H1 (cell line): ENCODE data around the gene ABCC10. TPM values are rescaled to one million over a fixed set of nuclear protein-coding genes. Genes with fewer than 3 reads are reported as not detected.

Source experiments
- EGR1 ChIP-seq: IDR thresholded peaks from 2 replicates; pipeline ENCODE4 v1.6.1; 2011; ENCODE audit warnings: low read depth, low read length, borderline replicate concordance
- SAP30 ChIP-seq: fragments of 300-600 bp; sonication (generic); IDR thresholded peaks from 2 replicates; pipeline ENCODE4 v1.7.1; 2012; ENCODE audit warnings: low read length, moderate library complexity, mild to moderate bottlenecking, inconsistent platforms; ENCODE audit not compliant: insufficient read depth, insufficient replicate concordance
- TAF1 ChIP-seq: IDR thresholded peaks from 2 replicates; pipeline ENCODE4 v1.6.1; 2011; ENCODE audit warnings: mild to moderate bottlenecking, low read depth, low read length
- YY1 ChIP-seq: IDR thresholded peaks from 2 replicates; pipeline ENCODE4 v1.6.1; 2011; ENCODE audit warnings: low read depth, mild to moderate bottlenecking, low read length
- polyA plus RNA-seq, 7 experiments: library from polyadenylated mRNA; depleted of rRNA in 3 of 7; stranded (reverse) in 5 of 7; unstranded in 2 of 7; fragments of >200 nt in 5 of 7; fragments of 200-250 nt in 2 of 7; gene quantifications; 1 replicate in 5 of 7; 2 replicates in 1 of 7; 4 replicates in 1 of 7; pipeline versions ENCODE4 v1.2.1 to v1.2.3, GENCODE V29; 2011 to 2013; ENCODE audit warnings: missing spikeins in 2 of 7, mixed read lengths in 2 of 7
- total RNA-seq: library from RNA; stranded (reverse); fragmentation: NEBNext Ultra II Directional; extraction: Animal tissue kit (Norgen Biotek cat#: 25700); gene quantifications from 2 replicates; pipeline ENCODE4 v1.2.1, GENCODE V29; 2021
- TF ChIP-seq, protein P1 (sequence below): fragments of 300-600 bp; sonication (generic); IDR thresholded peaks from 2 replicates; pipeline ENCODE4 v1.7.1; 2012; ENCODE audit warnings: low read length, moderate library complexity, mild to moderate bottlenecking, inconsistent platforms; ENCODE audit not compliant: insufficient replicate concordance

ABCC10 gene
- total and polyA plus RNA-seq, 2 of the 8 experiments (the other 6 are each of a cell fraction or from before 2014, with no cell fraction given), result 15.5 to 24.6 TPM

DNA sequence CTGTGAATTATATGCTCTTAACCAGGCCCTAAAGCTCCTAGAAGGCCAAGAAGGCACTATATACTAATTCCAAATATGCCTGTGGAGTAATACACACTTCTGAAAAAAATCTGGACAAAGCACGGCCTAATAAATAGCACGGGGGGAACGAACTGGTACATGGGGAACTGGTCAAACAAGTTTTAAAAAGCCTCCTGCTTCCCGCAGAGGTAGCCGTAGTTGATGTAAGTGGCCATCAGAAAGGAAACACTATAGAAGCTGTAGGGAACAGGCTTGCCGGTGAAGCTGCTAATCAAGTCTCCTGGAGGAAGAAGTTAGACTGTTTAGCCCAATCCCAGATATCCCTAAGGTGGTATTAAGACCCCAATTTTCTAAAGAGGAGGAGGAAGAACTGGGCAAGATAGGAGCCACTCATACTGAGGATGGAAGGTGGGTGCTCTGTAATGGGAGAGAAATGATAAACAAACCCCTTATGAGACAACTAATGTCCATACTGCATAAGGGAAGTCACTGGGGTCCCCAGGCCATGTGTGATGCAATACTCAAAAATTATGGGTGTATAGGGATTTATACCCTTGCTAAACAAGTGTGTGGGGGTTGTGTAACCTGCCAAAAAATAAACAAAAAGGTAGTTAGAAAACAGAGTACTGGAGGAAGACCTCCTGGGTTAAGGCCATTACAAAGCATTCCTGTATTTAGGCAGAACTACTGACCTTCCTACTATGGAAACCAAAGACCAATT, 30.8 kb upstream of the ABCC10 start (continued):
- TF ChIP-seq, protein P1, sequence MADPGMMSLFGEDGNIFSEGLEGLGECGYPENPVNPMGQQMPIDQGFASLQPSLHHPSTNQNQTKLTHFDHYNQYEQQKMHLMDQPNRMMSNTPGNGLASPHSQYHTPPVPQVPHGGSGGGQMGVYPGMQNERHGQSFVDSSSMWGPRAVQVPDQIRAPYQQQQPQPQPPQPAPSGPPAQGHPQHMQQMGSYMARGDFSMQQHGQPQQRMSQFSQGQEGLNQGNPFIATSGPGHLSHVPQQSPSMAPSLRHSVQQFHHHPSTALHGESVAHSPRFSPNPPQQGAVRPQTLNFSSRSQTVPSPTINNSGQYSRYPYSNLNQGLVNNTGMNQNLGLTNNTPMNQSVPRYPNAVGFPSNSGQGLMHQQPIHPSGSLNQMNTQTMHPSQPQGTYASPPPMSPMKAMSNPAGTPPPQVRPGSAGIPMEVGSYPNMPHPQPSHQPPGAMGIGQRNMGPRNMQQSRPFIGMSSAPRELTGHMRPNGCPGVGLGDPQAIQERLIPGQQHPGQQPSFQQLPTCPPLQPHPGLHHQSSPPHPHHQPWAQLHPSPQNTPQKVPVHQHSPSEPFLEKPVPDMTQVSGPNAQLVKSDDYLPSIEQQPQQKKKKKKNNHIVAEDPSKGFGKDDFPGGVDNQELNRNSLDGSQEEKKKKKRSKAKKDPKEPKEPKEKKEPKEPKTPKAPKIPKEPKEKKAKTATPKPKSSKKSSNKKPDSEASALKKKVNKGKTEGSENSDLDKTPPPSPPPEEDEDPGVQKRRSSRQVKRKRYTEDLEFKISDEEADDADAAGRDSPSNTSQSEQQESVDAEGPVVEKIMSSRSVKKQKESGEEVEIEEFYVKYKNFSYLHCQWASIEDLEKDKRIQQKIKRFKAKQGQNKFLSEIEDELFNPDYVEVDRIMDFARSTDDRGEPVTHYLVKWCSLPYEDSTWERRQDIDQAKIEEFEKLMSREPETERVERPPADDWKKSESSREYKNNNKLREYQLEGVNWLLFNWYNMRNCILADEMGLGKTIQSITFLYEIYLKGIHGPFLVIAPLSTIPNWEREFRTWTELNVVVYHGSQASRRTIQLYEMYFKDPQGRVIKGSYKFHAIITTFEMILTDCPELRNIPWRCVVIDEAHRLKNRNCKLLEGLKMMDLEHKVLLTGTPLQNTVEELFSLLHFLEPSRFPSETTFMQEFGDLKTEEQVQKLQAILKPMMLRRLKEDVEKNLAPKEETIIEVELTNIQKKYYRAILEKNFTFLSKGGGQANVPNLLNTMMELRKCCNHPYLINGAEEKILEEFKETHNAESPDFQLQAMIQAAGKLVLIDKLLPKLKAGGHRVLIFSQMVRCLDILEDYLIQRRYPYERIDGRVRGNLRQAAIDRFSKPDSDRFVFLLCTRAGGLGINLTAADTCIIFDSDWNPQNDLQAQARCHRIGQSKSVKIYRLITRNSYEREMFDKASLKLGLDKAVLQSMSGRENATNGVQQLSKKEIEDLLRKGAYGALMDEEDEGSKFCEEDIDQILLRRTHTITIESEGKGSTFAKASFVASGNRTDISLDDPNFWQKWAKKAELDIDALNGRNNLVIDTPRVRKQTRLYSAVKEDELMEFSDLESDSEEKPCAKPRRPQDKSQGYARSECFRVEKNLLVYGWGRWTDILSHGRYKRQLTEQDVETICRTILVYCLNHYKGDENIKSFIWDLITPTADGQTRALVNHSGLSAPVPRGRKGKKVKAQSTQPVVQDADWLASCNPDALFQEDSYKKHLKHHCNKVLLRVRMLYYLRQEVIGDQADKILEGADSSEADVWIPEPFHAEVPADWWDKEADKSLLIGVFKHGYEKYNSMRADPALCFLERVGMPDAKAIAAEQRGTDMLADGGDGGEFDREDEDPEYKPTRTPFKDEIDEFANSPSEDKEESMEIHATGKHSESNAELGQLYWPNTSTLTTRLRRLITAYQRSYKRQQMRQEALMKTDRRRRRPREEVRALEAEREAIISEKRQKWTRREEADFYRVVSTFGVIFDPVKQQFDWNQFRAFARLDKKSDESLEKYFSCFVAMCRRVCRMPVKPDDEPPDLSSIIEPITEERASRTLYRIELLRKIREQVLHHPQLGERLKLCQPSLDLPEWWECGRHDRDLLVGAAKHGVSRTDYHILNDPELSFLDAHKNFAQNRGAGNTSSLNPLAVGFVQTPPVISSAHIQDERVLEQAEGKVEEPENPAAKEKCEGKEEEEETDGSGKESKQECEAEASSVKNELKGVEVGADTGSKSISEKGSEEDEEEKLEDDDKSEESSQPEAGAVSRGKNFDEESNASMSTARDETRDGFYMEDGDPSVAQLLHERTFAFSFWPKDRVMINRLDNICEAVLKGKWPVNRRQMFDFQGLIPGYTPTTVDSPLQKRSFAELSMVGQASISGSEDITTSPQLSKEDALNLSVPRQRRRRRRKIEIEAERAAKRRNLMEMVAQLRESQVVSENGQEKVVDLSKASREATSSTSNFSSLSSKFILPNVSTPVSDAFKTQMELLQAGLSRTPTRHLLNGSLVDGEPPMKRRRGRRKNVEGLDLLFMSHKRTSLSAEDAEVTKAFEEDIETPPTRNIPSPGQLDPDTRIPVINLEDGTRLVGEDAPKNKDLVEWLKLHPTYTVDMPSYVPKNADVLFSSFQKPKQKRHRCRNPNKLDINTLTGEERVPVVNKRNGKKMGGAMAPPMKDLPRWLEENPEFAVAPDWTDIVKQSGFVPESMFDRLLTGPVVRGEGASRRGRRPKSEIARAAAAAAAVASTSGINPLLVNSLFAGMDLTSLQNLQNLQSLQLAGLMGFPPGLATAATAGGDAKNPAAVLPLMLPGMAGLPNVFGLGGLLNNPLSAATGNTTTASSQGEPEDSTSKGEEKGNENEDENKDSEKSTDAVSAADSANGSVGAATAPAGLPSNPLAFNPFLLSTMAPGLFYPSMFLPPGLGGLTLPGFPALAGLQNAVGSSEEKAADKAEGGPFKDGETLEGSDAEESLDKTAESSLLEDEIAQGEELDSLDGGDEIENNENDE, result no peak
- TF ChIP-seq EGR1, result no peak
- no peak for TF ChIP-seq TAF1
- no peak for TF ChIP-seq YY1
- TF ChIP-seq SAP30, result no peak
- TF ChIP-seq, all 59 proteins: peak for 0
